OCI-LY3 (cell line): ENCODE data around the gene VGLL2.

ENCODE experiments used
- H2AFZ ChIP-seq: fragments of 200-600, 300-600 bp; shearing (Covaris generic); 2 replicates; pipeline ENCODE4 v1.6.0; 2014; ENCODE audit warnings: antibody characterized with exemption, low read depth, low read length
- H3K27ac ChIP-seq: fragments of 200-600, 300-600 bp; sonication (generic); 2 replicates; pipeline ENCODE4 v1.5.1; 2014; ENCODE audit warnings: mild to moderate bottlenecking, low read length, moderate library complexity, mixed read lengths
- H3K27me3 ChIP-seq: fragments of 200-600, 300-600 bp; sonication (generic); 2 replicates; pipeline ENCODE4 v1.6.1; 2014; ENCODE audit warnings: low read depth, low read length, mixed read lengths
- H3K36me3 ChIP-seq: fragments of 200-600, 300-600 bp; sonication (generic); replicated peaks from 2 replicates; pipeline ENCODE3; 2014; ENCODE audit warnings: low read depth, low read length, mixed read lengths
- H3K4me1 ChIP-seq: fragments of 300-600, 200-600 bp; sonication (generic); 2 replicates; pipeline ENCODE4 v1.6.1; 2014; ENCODE audit warnings: low read length, mixed read lengths
- H3K4me2 ChIP-seq: fragments of 200-600, 300-600 bp; sonication (generic); 2 replicates; pipeline ENCODE4 v1.6.1; 2014; ENCODE audit warnings: low read length, mixed read lengths
- H3K4me3 ChIP-seq: fragments of 300-600, 200-600 bp; sonication (generic); 2 replicates; pipeline ENCODE4 v1.5.1; 2014; ENCODE audit warnings: antibody characterized with exemption, mild to moderate bottlenecking, low read length, moderate library complexity
- H3K79me2 ChIP-seq: fragments of 300-600, 200-600 bp; shearing (Covaris generic); 2 replicates; pipeline ENCODE4 v1.6.1; 2014; ENCODE audit warnings: mild to moderate bottlenecking, low read length, mixed read lengths
- H3K9ac ChIP-seq: fragments of 300-600, 200-600 bp; shearing (Covaris generic); 2 replicates; pipeline ENCODE4 v1.6.0; 2014; ENCODE audit warnings: mild to moderate bottlenecking, low read length, moderate library complexity
- H3K9me3 ChIP-seq: fragments of 200-600, 300-600 bp; shearing (Covaris generic); 2 replicates; pipeline ENCODE4 v1.6.1; 2014; ENCODE audit warnings: low read length, mixed read lengths; ENCODE audit not compliant: insufficient read depth
- H4K20me1 ChIP-seq: fragments of 200-600, 300-600 bp; sonication (generic); 2 replicates; pipeline ENCODE4 v1.6.1; 2016; ENCODE audit warnings: low read length, mixed read lengths; ENCODE audit not compliant: insufficient read depth
- CTCF ChIP-seq: fragments of 200-600, 300-600 bp; sonication (generic); IDR thresholded peaks from 2 replicates; pipeline ENCODE4 v1.5.1; 2014; ENCODE audit warnings: antibody characterized with exemption, low read length, low read depth
- EZH2phosphoT487 ChIP-seq: fragments of 200-600 bp; shearing (Covaris generic); IDR thresholded peaks from 2 replicates; pipeline ENCODE4 v1.6.1; 2018; ENCODE audit warnings: antibody characterized with exemption, mixed run types, low read depth

Gene VGLL2

GRCh38 chr6:117311726-117312125 lies 46.4 kb downstream of the VGLL2 start:
- Histone ChIP-seq H3K79me2 (no peaks in the 10 kb centered on the region), H4K20me1 (no peaks in the 10 kb centered on the region), H3K4me2 (no peak overlapping the region), H3K4me3 (no peak overlapping the region), H3K27me3 (no peaks in the 10 kb centered on the region), H3K9ac (no peak overlapping the region), H3K36me3 (no peaks in the 10 kb centered on the region), H3K4me1 (peaks cover 7% of the 10 kb centered on the region), H3K27ac (no peak overlapping the region), H3K9me3 (no peaks in the 10 kb centered on the region), H2AFZ (no peak overlapping the region)
- TF ChIP-seq EZH2phosphoT487 (no peak), CTCF (no peak)

- Histone ChIP-seq H3K79me2 (no peaks in the 10 kb centered on the region), H3K36me3 (no peaks in the 10 kb centered on the region), H4K20me1 (no peaks in the 10 kb centered on the region), H2AFZ (no peak overlapping the region), H3K4me3 (no peak overlapping the region), H3K4me2 (no peak overlapping the region), H3K27ac (no peak overlapping the region), H3K9me3 (no peaks in the 10 kb centered on the region), H3K4me1 (peaks cover 7% of the 10 kb centered on the region), H3K27me3 (no peaks in the 10 kb centered on the region), H3K9ac (no peak overlapping the region)
- TF ChIP-seq EZH2phosphoT487 (no peak), CTCF (peak; percentile 58)
These were observed 51.9 kb downstream of the VGLL2 start for GRCh38 chr6:117317261-117317660.
